GM12892 (cell line): ENCODE results near the gene OR5AU1.

Experiments used
- POLR2A ChIP-seq: IDR thresholded peaks from 2 replicates; pipeline ENCODE4 v1.6.1; 2011; ENCODE audit warnings: low read depth, low read length, control low read depth
- POLR2AphosphoS5 ChIP-seq: IDR thresholded peaks from 2 replicates; pipeline ENCODE4 v1.6.1; 2011; ENCODE audit warnings: low read depth, low read length, control low read depth
- TAF1 ChIP-seq: IDR thresholded peaks from 2 replicates; pipeline ENCODE4 v1.6.1; 2011; ENCODE audit warnings: low read depth, mild to moderate bottlenecking, control low read depth, low read length, borderline replicate concordance

DNA sequence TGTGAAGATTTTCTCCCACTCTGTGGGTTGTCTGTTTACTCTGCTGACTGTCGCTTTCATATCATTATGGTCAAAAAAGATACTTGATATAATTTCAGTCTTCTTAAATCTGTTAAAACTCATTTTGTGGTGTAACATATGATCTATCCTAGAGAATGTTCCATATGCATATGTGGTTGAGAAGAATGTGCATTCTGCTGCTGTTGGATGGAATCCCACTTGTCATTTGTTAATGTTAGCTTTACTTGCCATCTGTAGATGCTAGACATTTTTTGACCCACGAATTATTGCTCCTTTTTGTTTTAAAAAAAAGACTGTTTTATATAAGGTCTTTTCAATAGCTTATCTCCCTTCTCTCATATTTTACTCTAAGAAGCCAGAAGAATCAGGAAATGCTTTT lies 26.3 kb upstream of the OR5AU1 start:
- TF ChIP-seq TAF1 (no peak), POLR2A (no peak), POLR2AphosphoS5 (no peak)
